ENCODE results near the gene SEC31B. TPM values are rescaled to one million over a fixed set of nuclear protein-coding genes. Genes with fewer than 3 reads are reported as not detected.

The SEC31B gene
- total RNA-seq, 1 donor from 2014 or later: 13.5 TPM

- DNase-seq (ENCODE audit: low spot score): no peak
These were observed 18.2 kb downstream of the SEC31B start for GRCh38 chr10:100501423-100501822.

- DNase-seq (ENCODE audit: low spot score): no peak
These were observed 21.6 kb downstream of the SEC31B start for GRCh38 chr10:100498059-100498458.

DNA sequence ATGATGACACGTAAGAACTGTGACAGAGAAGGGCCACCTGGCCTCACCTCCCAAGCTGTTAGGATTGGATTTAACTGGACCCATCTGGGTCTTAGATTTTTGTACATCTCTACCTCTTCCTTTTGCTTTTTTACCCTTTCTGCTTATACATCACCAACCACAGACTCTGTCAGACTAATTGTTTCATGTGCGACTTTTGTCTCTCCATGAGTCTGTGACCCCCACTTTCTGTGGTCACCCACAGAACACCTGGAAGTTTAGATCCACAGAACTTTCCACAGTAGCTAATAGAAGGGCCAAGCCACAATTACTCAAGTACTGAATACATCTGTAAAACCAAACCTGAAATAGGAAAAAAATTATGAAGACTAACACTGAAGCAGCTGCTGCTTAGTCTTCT is 23.1 kb downstream of the SEC31B start:
- no peak for DNase-seq (ENCODE audit: low spot score)

- DNase-seq (ENCODE audit: low spot score): no peak
These were observed 29.1 kb downstream of the SEC31B start for GRCh38 chr10:100490531-100490930.

GRCh38 chr10:100489396-100489795 is 30.3 kb downstream of the SEC31B start:
- DNase-seq (ENCODE audit: low spot score): no peak

DNA sequence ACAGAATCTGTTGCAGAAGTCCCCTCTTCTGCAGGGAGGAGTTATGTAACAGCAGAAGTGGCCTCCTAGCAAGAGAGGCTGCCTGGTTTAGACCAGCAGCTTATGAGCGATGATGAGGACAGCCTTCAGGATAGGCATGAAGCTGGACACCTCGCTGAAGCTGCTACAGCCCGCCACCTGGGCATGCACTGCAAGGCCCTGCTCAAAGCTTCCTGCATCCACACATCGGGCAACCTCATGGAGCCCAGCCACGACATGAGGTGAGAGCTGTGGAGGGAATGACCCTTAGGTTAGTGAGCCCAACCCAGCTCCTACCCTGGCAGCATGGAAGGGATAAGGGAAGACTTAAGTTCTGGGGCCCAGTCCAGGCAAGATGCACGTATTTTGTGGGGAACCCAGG is 32.1 kb downstream of the SEC31B start:
- DNase-seq (ENCODE audit: low spot score): no peak

- DNase-seq (ENCODE audit: low spot score): no peak
These were observed 33.7 kb downstream of the SEC31B start for GRCh38 chr10:100485801-100486495.

GRCh38 chr10:100485366-100485765 is 34.3 kb downstream of the SEC31B start:
- DNase-seq (ENCODE audit: low spot score): no peak

- DNase-seq (ENCODE audit: low spot score): no peak
These were observed 35.6 kb downstream of the SEC31B start for GRCh38 chr10:100483876-100484666.

DNA sequence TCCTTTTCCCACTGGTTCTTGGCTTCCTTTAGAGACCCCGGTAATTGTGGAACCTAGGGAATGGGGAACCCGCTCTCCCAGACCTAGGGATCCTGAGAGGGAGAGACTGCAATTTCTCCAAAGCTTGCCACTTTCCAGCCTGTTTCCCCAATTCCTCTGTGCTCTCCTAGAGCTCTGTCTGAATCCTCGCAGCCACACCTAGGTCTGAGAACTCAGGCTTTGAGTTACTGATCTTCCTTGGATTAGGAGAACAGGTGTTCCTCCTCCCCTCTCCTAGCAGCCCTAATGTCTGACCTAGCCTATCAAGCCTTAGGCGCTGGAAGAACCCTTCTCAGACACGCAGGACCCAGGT is 36.9 kb downstream of the SEC31B start:
- no peak for DNase-seq (ENCODE audit: low spot score)

DNA sequence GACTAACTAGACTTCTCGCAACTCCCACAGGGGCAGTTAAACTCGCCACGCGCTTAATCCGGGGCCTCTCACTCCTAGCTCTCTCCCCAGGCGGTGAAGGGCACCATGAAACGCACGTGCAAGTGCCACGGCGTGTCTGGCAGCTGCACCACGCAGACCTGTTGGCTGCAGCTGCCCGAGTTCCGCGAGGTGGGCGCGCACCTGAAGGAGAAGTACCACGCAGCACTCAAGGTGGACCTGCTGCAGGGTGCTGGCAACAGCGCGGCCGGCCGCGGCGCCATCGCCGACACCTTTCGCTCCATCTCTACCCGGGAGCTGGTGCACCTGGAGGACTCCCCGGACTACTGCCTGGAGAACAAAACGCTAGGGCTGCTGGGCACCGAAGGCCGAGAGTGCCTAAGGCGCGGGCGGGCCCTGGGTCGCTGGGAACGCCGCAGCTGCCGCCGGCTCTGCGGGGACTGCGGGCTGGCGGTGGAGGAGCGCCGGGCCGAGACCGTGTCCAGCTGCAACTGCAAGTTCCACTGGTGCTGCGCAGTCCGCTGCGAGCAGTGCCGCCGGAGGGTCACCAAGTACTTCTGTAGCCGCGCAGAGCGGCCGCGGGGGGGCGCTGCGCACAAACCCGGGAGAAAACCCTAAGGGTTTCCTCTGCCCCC is 37.4 kb downstream of the SEC31B start:
- peak; percentile 44 for DNase-seq (ENCODE audit: low spot score)

DNA sequence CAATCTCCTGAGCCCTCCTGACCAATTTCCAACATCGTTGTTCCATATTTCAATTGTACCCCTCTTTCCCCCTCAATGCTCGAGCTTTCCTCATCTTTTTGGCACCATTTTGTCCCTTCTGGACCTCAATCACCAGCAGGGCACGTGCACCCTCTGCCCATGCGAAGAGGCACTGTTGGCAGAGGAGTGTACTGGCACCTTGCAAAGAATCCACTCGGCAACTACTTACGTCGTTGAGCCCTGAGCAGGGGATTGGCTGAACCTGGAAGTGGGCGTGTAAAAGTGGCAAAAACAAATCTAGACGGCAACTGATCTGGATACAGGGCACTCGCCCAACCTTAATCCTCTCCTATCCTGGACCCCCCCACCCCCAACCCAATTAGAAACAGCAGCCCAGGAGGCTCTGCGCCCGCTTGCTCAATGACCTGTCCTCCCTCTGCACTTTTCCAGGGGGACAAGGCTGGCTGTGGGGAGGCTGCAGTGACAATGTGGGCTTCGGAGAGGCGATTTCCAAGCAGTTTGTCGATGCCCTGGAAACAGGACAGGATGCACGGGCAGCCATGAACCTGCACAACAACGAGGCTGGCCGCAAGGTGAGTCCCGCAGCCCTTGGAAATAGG is 38.1 kb downstream of the SEC31B start:
- peak; percentile 94 for DNase-seq (ENCODE audit: low spot score)

GRCh38 chr10:100480002-100480401 is 39.7 kb downstream of the SEC31B start:
- no peak for DNase-seq (ENCODE audit: low spot score)

- no peak for DNase-seq (ENCODE audit: low spot score)
These were observed 40.6 kb downstream of the SEC31B start for GRCh38 chr10:100479037-100479436.

DNA sequence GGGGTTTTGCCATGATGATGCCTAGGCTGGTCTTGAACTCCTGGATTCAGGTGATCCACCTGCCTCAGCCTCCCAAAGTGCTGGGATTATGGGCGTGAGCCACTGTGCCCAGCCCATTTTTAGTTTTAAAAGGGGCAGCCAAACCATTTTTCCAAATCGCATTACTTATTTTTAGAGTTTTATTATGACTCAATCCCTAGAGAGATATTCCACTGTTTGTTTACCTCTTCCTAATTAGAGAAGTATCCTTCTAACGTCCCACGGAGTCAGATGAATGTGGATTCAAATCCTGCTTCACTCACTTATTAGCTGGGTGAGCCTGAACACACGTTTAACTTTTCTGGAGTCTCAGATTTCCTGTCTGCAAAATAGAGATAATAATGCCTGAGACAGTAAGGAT is 41.7 kb downstream of the SEC31B start:
- DNase-seq (ENCODE audit: low spot score): no peak

- no peak for DNase-seq (ENCODE audit: low spot score)
These were observed 49.3 kb downstream of the SEC31B start for GRCh38 chr10:100470367-100470766.

DNA sequence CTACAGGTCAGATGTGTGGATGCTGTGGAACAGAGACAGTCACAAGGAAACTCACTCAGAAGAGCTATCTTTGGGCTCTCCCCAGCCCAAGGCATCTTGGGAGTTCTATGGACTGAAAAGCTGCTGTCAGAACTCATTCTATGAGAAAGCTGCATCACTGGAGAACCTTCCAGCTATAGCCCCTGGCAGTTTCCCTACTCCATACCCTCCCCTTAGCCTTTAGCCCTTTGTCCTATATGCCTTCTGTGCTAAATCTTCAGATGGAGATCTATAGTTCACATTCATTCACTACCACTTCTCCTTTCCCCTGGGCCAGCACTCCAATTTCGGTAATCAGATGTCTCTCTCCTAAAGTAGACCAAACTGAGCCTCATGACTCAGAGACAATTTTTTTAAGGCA is 49.9 kb downstream of the SEC31B start:
- DNase-seq (ENCODE audit: low spot score): no peak

DNA sequence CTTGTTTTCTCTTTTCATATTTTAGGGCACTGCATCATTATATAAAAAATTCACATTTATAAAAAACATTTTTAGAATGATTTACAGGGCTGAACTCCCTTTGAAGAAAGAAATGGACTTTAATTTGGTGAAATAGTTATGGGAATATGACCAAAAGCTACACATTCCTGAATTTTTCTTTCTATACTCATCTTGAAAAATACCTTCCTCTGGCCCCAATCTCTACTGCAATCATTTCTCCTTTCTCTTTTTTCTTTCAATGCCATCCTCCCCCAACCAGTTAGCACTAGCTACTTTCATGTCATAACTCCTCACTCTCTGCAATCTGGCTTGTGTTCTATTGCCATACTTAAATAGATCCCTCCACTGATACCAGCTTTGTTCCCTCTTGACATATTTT is 50.7 kb downstream of the SEC31B start:
- no peak for DNase-seq (ENCODE audit: low spot score)

DNA sequence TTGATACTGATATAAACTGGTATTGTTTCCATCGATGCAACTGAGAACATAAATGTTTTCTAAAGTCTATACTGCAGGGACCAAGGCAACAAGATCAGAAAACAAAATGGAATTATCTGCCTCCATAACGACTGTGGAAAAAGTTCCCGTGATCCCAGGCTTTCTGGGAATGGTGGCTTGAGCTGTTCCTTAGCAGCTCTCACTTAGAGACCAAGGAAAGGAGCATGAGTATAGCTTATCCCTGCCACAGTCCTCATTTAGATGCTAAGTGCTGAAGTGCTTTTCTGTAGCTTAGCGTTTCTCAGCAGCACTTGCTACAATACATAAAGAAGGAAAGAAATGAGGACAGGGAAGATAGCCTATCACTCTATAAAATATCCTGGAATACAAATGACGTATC is 51.3 kb downstream of the SEC31B start:
- DNase-seq (ENCODE audit: low spot score): no peak

- no peak for DNase-seq (ENCODE audit: low spot score)
These were observed 57.0 kb downstream of the SEC31B start, which contains the start of gene WNT8B for GRCh38 chr10:100462709-100463108. Gene WNT8B, plus strand, starts transcription at chr10:100463009. Its CDS starts 160 bp downstream, at chr10:100463169.

DNA sequence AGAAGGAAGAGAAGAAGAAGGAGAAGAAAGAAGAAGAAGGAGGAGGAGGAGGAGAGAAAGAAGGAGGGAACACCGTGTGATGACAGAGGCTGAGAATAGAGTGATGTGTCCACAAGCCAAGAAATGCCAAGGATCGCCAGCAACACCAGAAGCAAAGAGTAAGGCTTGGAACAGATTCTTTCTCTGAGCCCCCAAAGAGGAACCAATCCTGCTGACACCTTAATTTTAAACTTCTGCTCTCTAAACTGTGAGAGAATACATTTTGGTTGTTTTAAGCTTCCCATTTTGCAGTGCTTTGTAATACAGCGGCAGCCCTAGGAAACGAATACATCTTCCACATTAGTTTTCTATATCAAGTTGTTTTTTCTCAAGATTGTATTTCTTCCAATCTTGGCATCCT is 70.7 kb downstream of the SEC31B start:
- DNase-seq (ENCODE audit: low spot score): no peak

GRCh38 chr10:100447663-100448062 is 72.0 kb downstream of the SEC31B start:
- DNase-seq (ENCODE audit: low spot score): no peak
